ENCODE measurements around the gene PDE11A. TPM values are rescaled to one million over a fixed set of nuclear protein-coding genes. Genes with fewer than 3 reads are reported as not detected.

The PDE11A gene
- total and polyA plus RNA-seq, 2 experiments from 2014 or later = 0.08 to 0.73 TPM

DNA sequence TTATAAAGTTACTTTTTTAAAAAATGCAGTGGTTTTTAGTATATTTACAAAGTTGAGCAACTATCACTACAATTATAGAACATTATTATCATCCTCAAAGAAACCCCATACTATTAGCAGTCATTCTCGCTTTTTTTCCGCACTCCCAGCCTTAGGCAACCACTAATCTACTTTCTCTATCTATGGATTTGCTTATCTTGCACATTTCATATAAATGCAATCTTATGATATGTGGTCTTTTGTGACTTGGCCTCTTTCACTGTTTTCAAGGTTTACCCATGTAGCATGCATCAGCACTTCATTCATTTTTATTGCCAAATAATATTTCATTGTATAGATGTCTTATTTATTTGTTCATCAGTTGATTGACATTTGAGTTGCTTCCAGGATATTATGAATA, 406.6 kb downstream of the PDE11A start (continued):
- TF ChIP-seq, protein P1, sequence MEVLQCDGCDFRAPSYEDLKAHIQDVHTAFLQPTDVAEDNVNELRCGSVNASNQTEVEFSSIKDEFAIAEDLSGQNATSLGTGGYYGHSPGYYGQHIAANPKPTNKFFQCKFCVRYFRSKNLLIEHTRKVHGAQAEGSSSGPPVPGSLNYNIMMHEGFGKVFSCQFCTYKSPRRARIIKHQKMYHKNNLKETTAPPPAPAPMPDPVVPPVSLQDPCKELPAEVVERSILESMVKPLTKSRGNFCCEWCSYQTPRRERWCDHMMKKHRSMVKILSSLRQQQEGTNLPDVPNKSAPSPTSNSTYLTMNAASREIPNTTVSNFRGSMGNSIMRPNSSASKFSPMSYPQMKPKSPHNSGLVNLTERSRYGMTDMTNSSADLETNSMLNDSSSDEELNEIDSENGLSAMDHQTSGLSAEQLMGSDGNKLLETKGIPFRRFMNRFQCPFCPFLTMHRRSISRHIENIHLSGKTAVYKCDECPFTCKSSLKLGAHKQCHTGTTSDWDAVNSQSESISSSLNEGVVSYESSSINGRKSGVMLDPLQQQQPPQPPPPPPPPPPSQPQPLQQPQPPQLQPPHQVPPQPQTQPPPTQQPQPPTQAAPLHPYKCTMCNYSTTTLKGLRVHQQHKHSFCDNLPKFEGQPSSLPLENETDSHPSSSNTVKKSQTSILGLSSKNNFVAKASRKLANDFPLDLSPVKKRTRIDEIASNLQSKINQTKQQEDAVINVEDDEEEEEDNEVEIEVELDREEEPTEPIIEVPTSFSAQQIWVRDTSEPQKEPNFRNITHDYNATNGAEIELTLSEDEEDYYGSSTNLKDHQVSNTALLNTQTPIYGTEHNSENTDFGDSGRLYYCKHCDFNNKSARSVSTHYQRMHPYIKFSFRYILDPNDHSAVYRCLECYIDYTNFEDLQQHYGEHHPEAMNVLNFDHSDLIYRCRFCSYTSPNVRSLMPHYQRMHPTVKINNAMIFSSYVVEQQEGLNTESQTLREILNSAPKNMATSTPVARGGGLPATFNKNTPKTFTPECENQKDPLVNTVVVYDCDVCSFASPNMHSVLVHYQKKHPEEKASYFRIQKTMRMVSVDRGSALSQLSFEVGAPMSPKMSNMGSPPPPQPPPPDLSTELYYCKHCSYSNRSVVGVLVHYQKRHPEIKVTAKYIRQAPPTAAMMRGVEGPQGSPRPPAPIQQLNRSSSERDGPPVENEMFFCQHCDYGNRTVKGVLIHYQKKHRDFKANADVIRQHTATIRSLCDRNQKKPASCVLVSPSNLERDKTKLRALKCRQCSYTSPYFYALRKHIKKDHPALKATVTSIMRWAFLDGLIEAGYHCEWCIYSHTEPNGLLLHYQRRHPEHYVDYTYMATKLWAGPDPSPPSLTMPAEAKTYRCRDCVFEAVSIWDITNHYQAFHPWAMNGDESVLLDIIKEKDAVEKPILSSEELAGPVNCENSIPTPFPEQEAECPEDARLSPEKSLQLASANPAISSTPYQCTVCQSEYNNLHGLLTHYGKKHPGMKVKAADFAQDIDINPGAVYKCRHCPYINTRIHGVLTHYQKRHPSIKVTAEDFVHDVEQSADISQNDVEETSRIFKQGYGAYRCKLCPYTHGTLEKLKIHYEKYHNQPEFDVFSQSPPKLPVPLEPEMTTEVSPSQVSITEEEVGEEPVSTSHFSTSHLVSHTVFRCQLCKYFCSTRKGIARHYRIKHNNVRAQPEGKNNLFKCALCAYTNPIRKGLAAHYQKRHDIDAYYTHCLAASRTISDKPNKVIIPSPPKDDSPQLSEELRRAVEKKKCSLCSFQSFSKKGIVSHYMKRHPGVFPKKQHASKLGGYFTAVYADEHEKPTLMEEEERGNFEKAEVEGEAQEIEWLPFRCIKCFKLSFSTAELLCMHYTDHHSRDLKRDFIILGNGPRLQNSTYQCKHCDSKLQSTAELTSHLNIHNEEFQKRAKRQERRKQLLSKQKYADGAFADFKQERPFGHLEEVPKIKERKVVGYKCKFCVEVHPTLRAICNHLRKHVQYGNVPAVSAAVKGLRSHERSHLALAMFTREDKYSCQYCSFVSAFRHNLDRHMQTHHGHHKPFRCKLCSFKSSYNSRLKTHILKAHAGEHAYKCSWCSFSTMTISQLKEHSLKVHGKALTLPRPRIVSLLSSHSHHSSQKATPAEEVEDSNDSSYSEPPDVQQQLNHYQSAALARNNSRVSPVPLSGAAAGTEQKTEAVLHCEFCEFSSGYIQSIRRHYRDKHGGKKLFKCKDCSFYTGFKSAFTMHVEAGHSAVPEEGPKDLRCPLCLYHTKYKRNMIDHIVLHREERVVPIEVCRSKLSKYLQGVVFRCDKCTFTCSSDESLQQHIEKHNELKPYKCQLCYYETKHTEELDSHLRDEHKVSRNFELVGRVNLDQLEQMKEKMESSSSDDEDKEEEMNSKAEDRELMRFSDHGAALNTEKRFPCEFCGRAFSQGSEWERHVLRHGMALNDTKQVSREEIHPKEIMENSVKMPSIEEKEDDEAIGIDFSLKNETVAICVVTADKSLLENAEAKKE (CRISPR knock-in tag; IDR thresholded peaks at IDR 0.05) = no peak

DNA sequence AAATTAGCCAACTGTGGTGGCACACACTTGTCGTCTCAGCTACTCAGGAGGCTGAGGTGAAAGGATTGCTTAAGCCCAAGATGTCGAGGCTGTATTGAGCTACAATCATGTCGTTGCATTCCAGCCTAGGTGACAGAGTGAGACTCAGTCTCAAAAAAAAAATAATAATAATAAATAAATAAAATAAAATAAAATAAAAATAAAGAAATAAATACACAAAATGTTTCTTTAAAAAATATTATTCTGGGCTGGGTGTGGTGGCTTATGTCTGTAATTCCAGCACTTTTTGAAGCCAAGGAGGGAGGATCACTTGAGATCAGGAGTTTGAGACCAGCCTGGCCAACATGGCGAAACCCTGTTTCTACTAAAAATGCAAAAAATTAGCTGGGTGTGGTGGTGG, 407.2 kb downstream of the PDE11A start:
- no peaks in the 10 kb centered on the region for H3K79me2 ChIP-seq (replicated peaks; ENCODE audit: insufficient read depth)
- no peaks in the 10 kb centered on the region for H3K36me3 ChIP-seq (ENCODE audit: insufficient read depth)
- no peak for DNase-seq (ENCODE audit: low spot score)
- no peak overlapping the region for H2AFZ ChIP-seq
- H3K27ac ChIP-seq (ENCODE audit: low read depth) = no peak overlapping the region
- H3K4me3 ChIP-seq = no peak overlapping the region
- no peaks in the 10 kb centered on the region for H3F3A ChIP-seq (replicated peaks; ENCODE audit: low read depth)
- Mint-ChIP-seq H3K27ac (no peak overlapping the region), H3K9me3 (no peaks in the 10 kb centered on the region), H3K4me1 (peaks cover 8% of the 10 kb centered on the region), H3K36me3 (ENCODE audit: low read depth) (no peaks in the 10 kb centered on the region), H3K27me3 (ENCODE audit: insufficient read depth, low read depth, poor library complexity) (peaks cover 49% of the 10 kb centered on the region), H3K4me3 (no peak overlapping the region)
- no peaks in the 10 kb centered on the region for H4K20me1 ChIP-seq (replicated peaks; ENCODE audit: insufficient read depth)
- H3K4me2 ChIP-seq = no peak overlapping the region
- TF ChIP-seq JUNB (IDR thresholded peaks at IDR 0.05; ENCODE audit: unreplicated experiment) = no peak
- no peak for TF ChIP-seq CREB1 (CRISPR knock-in tag; IDR thresholded peaks at IDR 0.05; ENCODE audit: low read depth)
- TF ChIP-seq NANOG (IDR thresholded peaks at IDR 0.05; ENCODE audit: borderline replicate concordance) = no peak
- no peak for TF ChIP-seq STAT1 (IDR thresholded peaks at IDR 0.05; ENCODE audit: unreplicated experiment)
- TF ChIP-seq, protein P2, sequence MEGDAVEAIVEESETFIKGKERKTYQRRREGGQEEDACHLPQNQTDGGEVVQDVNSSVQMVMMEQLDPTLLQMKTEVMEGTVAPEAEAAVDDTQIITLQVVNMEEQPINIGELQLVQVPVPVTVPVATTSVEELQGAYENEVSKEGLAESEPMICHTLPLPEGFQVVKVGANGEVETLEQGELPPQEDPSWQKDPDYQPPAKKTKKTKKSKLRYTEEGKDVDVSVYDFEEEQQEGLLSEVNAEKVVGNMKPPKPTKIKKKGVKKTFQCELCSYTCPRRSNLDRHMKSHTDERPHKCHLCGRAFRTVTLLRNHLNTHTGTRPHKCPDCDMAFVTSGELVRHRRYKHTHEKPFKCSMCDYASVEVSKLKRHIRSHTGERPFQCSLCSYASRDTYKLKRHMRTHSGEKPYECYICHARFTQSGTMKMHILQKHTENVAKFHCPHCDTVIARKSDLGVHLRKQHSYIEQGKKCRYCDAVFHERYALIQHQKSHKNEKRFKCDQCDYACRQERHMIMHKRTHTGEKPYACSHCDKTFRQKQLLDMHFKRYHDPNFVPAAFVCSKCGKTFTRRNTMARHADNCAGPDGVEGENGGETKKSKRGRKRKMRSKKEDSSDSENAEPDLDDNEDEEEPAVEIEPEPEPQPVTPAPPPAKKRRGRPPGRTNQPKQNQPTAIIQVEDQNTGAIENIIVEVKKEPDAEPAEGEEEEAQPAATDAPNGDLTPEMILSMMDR (conservative IDR thresholded peaks at IDR 0.05; ENCODE audit: low read depth in 2 of 2) = no peak
- H3K27me3 ChIP-seq (ENCODE audit: insufficient read depth) = peaks cover 59% of the 10 kb centered on the region
- peaks cover 4% of the 10 kb centered on the region for H3K4me1 ChIP-seq (ENCODE audit: insufficient read depth)
- ATAC-seq = no peak
- H3K9me2 ChIP-seq (ENCODE audit: insufficient read depth) = no peaks in the 10 kb centered on the region
